K562 (cell line): Measurements from ENCODE around the gene NEK2. TPM values are rescaled to one million over a fixed set of nuclear protein-coding genes. Genes with fewer than 3 reads are reported as not detected.
A peak's percentile ranks its signal among the peaks of the same experiment; 100 is the strongest.

ENCODE experiments used
- CREB3 ChIP-seq: fragments of 450-650 bp; conservative IDR thresholded peaks from 2 replicates; pipeline ENCODE4 v1.6.1; 2016; ENCODE audit warnings: missing genetic modification characterization, low read depth, mild to moderate bottlenecking, missing compliant biosample characterization, moderate library complexity
- GTF2A2 ChIP-seq: IDR thresholded peaks from 2 replicates; pipeline ENCODE4 v1.6.1; 2016; ENCODE audit warnings: mild to moderate bottlenecking, missing genetic modification characterization, missing compliant biosample characterization
- HDAC8 ChIP-seq: fragments of 450-650 bp; IDR thresholded peaks from 2 replicates; pipeline ENCODE4 v1.6.1; 2016; ENCODE audit warnings: mild to moderate bottlenecking, missing genetic modification characterization, moderate library complexity, missing compliant biosample characterization
- HINFP ChIP-seq: fragments of 450-650 bp; conservative IDR thresholded peaks from 2 replicates; pipeline ENCODE4 v1.6.1; 2016; ENCODE audit warnings: missing genetic modification characterization, low read depth, mild to moderate bottlenecking, control low read depth, missing compliant biosample characterization
- ID3 ChIP-seq, 2 experiments: fragments of 250-450 bp in 1 of 2; fragments of 450-650 bp in 1 of 2; sonication (Bioruptor Pico) in 1 of 2; IDR thresholded peaks; 2 replicates each; pipeline versions ENCODE4 v1.6.1 to v1.8.0; 2016 to 2021; ENCODE audit warnings: mild to moderate bottlenecking in 2 of 2, moderate library complexity in 2 of 2, missing compliant biosample characterization in 1 of 2, missing genetic modification characterization in 1 of 2
- KLF13 ChIP-seq: fragments of 450-650 bp; IDR thresholded peaks from 2 replicates; pipeline ENCODE4 v1.6.1; 2016; ENCODE audit warnings: missing genetic modification characterization, low read depth, mild to moderate bottlenecking, missing compliant biosample characterization, moderate library complexity, borderline replicate concordance
- MEF2D ChIP-seq: conservative IDR thresholded peaks from 2 replicates; pipeline ENCODE4 v1.6.1; 2016; ENCODE audit warnings: low read depth, missing genetic modification characterization, missing compliant biosample characterization
- NCOA2 ChIP-seq, 2 experiments: fragments of 450-650 bp; IDR thresholded peaks; 2 replicates each; pipeline ENCODE4 v1.6.1; 2018; ENCODE audit warnings: mild to moderate bottlenecking in 2 of 2, moderate library complexity in 1 of 2; ENCODE audit not compliant: partially characterized antibody in 2 of 2
- NFE2L1 ChIP-seq: fragments of 450-650 bp; IDR thresholded peaks from 2 replicates; pipeline ENCODE4 v1.6.1; 2016; ENCODE audit warnings: missing genetic modification characterization, low read depth, mild to moderate bottlenecking, missing compliant biosample characterization, moderate library complexity, borderline replicate concordance
- NR4A1 ChIP-seq, 2 experiments: fragments of 250-450 bp in 1 of 2; fragments of 450-650 bp in 1 of 2; sonication (Bioruptor Pico) in 1 of 2; IDR thresholded peaks; 2 replicates each; pipeline versions ENCODE4 v1.4.0 to v1.6.1; 2016 to 2020; ENCODE audit warnings: mild to moderate bottlenecking in 2 of 2, missing compliant biosample characterization in 1 of 2, missing genetic modification characterization in 1 of 2, moderate library complexity in 1 of 2
- SMARCA4 ChIP-seq: fragments of 450-650 bp; IDR thresholded peaks from 2 replicates; pipeline ENCODE4 v1.6.1; 2016
- TAF7 ChIP-seq: fragments of 450-650 bp; IDR thresholded peaks from 2 replicates; pipeline ENCODE4 v1.6.1; 2016; ENCODE audit warnings: missing genetic modification characterization, missing compliant biosample characterization
- THRA ChIP-seq: fragments of 450-650 bp; IDR thresholded peaks from 2 replicates; pipeline ENCODE4 v1.6.1; 2017; ENCODE audit warnings: mild to moderate bottlenecking, moderate library complexity
- ZBTB5 ChIP-seq: fragments of 450-650 bp; IDR thresholded peaks from 2 replicates; pipeline ENCODE4 v1.6.1; 2017; ENCODE audit warnings: antibody characterized with exemption
- ZNF444 ChIP-seq: fragments of 250-450 bp; sonication (Bioruptor Pico); IDR thresholded peaks from 2 replicates; pipeline ENCODE4 v1.4.0; 2020; ENCODE audit warnings: mild to moderate bottlenecking, moderate library complexity
- ZNF583 ChIP-seq: fragments of 250-450 bp; sonication (Bioruptor Pico); IDR thresholded peaks from 2 replicates; pipeline ENCODE4 v1.4.0; 2020
- ZNF644 ChIP-seq: fragments of 200-800 bp; sonication (Bioruptor generic); IDR thresholded peaks from 2 replicates; pipeline ENCODE4 v1.6.1; 2016; ENCODE audit warnings: low read depth, missing genetic modification characterization, missing compliant biosample characterization
- ZNF740 ChIP-seq, 3 experiments: fragments of 200-800 bp in 1 of 3; sonication (Bioruptor generic) in 1 of 3; sonication (generic) in 1 of 3; formaldehyde crosslinking in 1 of 3; IDR thresholded peaks; 2 replicates each; pipeline versions ENCODE4 v1.6.1 to v1.8.0; 2016 to 2022; ENCODE audit warnings: mild to moderate bottlenecking in 2 of 3, missing compliant biosample characterization in 2 of 3, missing genetic modification characterization in 2 of 3, missing genetic modification reagents in 1 of 3
- polyA plus RNA-seq, 8 experiments: library from polyadenylated mRNA; depleted of rRNA in 4 of 8; stranded (reverse) in 5 of 8; unstranded in 3 of 8; fragments of >200 nt; fragmentation: Nextera tagmentation in 2 of 8; fragmentation: Illumina TruSeq in 1 of 8; extraction: Ambion mirVana in 2 of 8; extraction: Trizol in 1 of 8; gene quantifications; 2 replicates each; pipeline versions ENCODE4 v1.2.1 to v1.2.3, GENCODE V29; 2011 to 2014; ENCODE audit warnings: inconsistent platforms in 1 of 8, missing spikeins in 1 of 8
- total RNA-seq, 7 experiments: library from RNA; depleted of rRNA in 6 of 7; stranded (reverse); fragments of >200 nt in 6 of 7; fragmentation: Illumina TruSeq in 2 of 7; extraction: Trizol in 2 of 7; gene quantifications; 2 replicates each; pipeline versions ENCODE4 v1.2.1 to v1.2.3, GENCODE V29; 2011 to 2021; ENCODE audit warnings: low replicate concordance in 1 of 7

NEK2 gene
- total and polyA plus RNA-seq, 9 of the 15 experiments (the other 6 are each of a cell fraction or from before 2014, with no cell fraction given): 30.0 to 74.7 (median 66.4) TPM

GRCh38 chr1:211710566-211711314 lies 35.3 kb upstream of the NEK2 start (continued):
- TF ChIP-seq HDAC8 (tag) (peak; percentile 93), ZNF583 (CRISPR knock-in tag) (peak; percentile 77), ZBTB5 (no peak), KLF13 (no peak), SMARCA4 (no peak), THRA (no peak), GTF2A2 (tag) (peak; percentile 81), ZNF444 (no peak), NCOA2 (IDR thresholded peaks at IDR 0.05; ENCODE audit: partially characterized antibody in 2 of 2) (no peak), NFE2L1 (tag) (peak; percentile 48; the same call in 1 of the 2 replicates), MEF2D (tag) (peak; percentile 86), ZNF644 (tag) (peak; percentile 26; the same call in 1 of the 2 replicates), ZNF740 (CRISPR knock-in tag; IDR thresholded peaks at IDR 0.05) (no peak), ZNF740 (tag; IDR thresholded peaks at IDR 0.05) (peak in 1 of 2 experiments; percentile 89; a peak in 2 of 4 replicates), NR4A1 (CRISPR knock-in tag; IDR thresholded peaks at IDR 0.05) (no peak), NR4A1 (tag; IDR thresholded peaks at IDR 0.05) (peak; percentile 95), ID3 (CRISPR knock-in tag; IDR thresholded peaks at IDR 0.05) (no peak), ID3 (tag; IDR thresholded peaks at IDR 0.05) (peak; percentile 90), TAF7 (tag) (no peak), HINFP (tag) (peak; percentile 63; the same call in 1 of the 2 replicates), CREB3 (tag) (peak; percentile 85)
